HG03460 (cell line): ENCODE measurements around the gene DAAM2.

Experiments
- ATAC-seq: cut with Tn5 transposase; IDR thresholded peaks from one replicate; pipeline ENCODE4 v1.9.1; 2021; ENCODE audit not compliant: unreplicated experiment

The DAAM2 gene

DNA sequence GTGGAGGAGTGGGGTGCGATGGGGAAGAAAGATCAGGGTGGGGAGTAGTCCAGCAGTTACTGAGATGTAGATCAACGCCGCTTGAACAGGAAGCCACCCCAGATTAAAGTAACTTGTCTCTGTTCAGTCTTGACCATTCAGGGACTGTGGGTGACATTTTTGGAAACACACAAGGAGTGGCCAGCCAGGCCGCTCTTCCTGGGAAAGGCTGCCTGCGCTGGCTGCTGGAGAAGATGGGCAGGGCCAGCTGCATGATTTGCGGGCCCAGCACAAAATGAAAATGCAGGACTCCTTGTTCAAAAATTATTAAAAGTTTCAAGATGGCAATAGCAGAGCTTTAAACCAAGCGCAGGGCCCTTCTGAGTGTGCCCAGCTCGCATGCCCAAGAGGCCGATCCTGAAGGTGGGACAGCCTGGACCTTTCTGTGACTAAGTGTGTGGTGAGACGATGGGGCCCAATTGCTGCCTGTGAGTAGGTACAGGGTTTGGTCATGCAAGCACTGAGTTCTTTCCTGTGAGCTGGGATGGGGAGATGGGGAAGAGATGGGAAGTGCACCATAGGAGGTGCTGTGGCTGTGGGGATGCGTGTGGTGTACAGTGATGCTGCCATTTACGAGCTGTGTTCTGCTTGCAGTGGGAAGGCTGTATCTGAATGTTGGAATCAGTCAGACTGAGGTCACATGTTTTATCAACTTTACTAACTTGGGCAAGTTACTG is 51.3 kb downstream of the DAAM2 start:
- ATAC-seq: no peak

DNA sequence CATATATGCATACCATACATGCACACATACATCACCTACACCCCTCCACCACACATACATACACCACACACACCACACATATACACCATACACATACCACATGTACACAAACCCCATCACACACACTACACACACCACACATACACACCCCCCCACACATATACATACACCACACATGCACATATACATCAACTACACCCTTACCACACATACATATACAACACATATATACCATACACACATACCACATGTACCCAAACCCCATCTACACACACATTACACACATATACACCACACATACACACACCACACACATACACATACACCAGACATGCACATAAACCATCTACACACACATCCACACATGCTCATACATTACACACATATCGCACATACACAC is 52.7 kb downstream of the DAAM2 start:
- ATAC-seq: no peak

DNA sequence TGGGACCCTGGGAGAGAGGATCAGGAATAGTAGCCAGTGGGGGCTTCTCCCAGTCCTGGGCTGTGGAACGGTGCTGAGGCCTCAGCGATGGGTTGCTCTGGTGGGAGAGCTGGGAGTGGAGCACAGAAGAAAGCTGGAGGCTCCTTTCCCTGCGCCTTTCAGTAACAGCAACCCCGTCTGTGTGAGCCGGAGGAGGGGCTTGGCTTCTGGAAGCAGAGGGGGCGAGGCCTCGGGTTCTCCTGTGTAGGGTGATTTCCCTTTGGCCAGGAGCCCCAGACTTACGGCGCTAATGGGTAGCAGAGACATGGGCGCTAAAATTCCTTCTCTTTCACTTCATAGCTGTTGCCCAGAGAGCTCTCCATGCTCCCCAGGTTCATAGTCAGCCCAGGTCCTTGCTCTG is 55.0 kb downstream of the DAAM2 start:
- ATAC-seq: no peak

DNA sequence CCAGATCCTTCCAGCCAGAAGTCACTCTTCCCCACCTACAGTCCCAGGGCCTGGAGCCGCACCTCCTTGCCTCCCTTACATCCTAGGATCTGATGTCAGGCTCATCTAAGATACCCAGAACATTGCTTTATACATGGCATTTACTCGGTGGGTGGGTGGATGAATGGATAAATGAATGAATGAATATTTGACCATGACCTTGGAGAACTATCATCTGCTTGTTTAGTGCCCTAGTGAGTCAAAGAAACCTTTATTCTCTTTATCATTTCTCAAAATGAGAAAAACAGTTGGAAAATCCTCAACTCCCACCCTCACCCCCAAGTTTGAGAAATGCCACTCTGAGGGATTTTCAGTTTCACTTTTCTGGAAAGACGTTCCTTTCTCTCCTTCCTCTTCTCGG is 56.0 kb downstream of the DAAM2 start:
- ATAC-seq: no peak

DNA sequence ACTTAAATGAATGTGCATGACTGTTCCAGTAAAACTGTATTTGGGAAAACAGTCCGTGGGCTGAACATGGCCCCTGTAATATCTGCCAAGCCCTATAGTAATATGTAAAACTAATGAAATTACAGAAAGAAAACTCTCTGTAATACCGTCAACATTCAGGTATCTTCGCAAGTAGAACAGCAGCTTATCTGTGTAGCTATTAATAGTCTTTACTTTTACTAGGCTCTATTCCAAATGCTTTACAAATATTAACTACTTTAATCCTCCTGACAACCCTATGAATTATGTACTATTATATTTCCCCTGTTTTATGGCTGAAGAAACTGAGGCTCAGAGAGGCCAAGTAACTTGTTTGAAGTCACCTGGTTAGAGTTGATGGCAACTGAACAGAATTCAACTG is 57.1 kb downstream of the DAAM2 start:
- no peak for ATAC-seq

DNA sequence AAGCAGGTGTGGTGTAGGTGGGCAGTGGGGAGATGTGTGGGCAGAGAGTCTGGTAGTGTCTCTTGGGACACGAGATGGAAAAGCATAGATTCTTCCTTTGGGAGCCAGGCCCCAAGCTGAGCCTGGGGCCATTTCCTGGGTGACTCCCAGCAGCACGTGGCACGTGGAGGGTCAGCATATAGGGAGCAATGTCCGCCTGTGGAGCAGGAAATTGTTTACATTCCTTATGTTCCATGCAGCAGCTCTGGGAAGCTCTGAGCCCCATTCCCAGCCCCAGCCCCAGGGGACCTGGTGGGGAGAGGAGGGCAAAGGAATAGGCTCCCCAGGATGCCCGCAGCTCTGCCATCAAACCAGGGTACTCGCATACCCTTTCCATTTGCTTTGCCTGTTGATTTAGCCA is 57.6 kb downstream of the DAAM2 start:
- ATAC-seq: no peak

DNA sequence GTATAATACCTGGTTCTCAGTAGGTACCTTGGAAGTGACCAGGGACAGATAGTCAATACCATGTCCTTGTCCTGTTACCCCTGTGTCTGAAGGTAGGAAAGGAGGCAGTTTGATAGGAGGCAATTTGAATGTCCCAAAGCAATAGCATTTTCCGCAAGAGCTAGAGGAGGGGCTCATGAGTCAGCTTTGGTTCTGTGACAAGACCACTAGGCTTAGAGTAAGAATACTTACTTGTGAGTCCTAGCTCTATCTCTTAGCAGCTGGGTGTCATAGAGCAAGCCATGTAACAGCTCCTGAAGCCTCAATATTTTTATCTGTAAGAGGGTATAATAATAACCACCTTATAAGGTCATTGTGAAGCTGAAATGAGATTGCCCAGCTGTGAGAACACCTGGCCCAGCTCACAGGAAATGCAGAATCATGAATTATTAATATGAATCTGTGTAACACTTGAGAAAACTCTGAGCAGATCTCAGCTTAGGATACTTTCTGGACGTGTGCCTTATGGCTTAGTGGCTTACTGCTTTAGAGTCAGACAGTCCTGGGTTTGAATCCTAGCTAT is 58.6 kb downstream of the DAAM2 start:
- no peak for ATAC-seq

DNA sequence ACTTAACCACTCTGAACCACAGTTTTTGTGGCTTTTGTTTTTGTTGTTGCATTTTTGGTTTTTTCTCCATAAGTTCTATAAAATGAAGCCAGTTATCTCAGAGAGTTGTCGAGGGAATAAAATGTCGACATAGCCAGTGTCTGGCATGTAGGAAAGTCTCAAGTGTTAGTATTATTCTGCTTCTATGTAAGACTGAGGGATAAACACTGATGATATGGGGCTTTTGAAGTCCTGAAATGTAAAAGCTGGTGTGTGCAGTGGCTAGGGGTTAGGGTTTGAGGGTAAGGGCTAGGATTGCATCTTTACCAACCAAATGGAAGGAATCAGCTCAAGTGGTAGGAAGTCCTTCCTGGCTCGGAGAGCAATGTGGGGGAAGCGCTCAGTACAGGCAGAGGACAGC is 59.2 kb downstream of the DAAM2 start:
- no peak for ATAC-seq

DNA sequence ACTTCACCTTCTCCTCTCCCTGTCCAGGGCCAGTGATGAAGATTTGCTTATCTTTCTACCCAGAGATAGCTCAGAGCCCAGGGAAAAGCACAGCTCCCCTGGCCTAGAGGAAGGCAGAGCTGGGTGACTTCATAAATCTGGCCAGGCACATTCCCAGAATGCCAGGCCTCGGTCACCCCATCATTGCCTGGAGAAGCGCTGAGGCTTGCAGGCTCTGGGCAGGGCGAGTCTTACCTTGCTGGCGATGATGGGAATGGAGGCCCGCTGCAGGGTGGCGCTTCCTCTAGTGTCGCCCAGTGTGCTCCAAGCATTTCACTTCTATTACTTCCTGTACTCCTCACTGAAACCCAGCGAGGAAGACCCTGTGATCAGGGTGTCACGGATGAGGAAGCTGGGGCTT is 60.1 kb downstream of the DAAM2 start:
- no peak for ATAC-seq

DNA sequence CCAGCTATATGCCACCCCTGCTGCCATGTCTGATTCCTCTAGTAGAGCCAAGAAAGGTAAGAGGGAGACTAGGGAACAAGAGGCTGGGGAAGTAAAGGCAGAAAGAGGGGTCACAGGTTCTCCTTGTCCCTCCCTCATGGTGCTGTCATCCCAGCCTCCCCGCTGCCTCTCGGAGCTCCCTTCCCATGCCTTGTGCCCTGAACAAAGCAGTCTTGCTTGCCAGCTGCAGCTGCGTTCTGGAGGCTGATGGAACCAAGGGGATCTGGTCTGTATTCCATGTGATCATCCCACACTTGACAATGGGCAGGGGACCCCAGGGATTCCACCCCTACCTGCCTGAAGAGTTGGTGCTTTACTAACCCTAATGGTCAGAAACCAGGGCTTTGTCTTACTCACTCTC is 61.4 kb downstream of the DAAM2 start:
- ATAC-seq: no peak

DNA sequence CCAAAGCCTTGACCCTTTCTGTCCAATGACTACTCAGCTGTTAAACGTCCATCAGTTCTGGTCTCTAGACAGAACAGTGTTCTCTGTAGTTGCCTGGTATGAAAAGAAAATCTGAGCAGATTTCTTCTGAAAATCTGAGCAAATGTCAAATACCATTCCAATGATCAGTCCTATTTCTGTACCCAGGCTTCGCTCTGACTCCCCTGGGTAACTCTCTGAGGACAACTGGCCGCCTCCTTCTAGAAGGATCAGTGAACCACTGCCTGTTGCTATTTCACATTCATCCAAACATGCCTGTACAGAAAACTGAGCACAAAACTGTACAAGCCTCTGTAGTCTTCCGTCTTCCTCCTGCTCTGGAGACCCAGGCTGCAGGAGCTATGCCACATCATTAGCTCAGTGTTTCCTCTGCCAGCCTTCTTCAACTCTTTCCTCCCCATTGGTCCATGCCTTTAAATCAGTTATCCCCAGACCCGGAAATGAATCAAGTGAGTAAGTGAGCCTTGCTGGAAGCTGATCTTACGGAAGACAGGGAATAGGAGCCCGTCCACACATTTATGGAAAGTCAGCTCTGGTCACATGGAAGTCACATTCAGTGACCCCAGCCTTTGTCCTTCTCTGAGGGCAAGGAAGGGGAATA is 63.3 kb downstream of the DAAM2 start:
- no peak for ATAC-seq

DNA sequence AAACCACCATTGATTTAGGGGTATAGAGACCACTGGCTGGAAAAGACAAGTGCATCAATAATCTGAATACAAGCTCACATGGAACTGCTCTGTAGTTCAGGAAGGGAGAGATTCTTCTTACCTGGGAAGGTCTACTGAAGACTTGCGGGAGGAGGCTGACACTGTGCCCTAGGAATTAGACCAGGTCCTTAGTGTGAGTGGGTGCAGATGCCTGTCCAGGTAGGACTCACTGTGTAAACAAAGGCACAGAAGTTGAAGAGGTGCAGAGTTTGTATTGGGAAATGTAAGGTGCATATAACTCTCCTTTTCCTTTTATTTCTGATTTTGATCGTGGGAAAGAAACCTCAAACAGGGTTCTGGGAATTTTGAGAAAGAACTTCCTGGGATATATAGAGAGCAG is 66.8 kb downstream of the DAAM2 start:
- ATAC-seq: no peak

DNA sequence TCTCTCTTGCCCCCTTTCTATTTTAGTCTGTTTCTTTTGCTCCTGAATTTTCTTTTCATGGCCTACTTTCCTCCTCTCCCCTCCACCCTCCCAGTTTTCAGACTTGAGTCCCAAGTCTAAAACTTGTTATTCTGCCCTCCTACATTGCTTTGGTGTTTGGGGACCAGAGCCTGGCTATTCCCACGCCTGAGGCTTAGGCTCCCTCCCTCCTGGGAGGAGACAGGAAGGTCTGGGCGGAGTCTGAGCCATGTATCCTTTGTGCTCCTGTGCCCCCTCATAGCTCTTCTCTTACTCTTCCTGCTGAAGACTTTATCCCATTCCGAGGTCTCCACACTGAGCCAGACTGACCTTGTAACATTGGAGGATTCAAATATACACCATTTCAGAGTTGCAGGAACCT is 69.5 kb downstream of the DAAM2 start:
- ATAC-seq: no peak

DNA sequence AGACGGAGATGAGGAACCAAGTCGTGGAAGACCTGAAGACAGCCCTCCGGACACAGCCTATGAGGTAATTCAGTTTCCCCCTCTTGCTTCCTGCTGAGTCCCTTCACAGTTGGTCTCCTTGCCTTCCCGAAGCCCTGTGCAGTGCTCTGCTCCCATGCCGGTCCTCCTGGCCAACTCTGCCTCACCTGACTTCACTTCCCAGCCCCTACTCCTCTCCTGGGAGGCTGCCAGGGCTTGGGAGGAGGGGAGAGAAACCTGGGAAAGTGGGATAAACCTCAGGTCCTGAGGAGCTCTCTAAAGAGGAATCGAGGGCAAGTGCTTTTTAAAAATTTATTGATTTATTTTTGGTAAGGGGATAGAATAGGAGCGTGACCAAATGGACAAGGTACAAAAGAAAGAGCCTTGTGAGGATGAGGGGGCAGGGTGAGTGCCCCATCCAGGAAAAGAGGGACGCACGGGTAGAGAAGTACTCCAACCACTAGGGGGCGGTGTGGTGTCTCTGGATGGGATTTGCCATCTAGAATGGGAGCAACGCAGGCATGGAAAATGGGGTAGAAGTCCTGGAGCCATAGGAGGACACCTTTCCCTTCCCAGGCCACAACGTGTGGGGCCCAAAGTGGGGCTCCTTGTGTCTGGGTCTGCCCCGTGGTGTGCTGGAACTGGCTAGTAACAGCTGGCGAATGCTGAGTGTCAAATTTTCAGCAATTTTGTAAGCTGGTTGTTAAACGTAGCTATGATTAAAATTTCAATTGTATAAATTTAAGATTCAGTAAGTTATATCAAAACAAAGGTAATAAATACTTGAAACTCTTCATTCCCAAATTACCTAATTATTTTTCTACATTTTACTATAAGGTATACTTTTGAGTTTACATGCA is 73.1 kb downstream of the DAAM2 start:
- no peak for ATAC-seq

DNA sequence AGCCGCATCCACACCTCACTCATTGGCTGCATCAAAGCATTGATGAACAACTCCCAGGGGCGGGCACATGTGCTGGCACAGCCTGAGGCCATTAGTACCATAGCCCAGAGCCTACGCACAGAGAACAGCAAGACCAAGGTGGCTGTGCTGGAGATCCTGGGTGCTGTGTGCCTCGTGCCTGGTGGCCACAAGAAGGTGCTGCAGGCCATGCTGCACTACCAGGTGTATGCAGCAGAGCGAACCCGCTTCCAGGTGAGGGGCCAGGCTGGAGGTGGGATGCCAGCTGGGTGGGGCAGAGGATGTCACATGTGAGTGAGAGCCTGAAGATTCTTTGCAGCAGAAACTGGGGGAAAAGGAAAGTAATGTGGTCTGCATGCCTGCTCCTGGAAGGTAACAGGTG is 75.4 kb downstream of the DAAM2 start:
- no peak for ATAC-seq

DNA sequence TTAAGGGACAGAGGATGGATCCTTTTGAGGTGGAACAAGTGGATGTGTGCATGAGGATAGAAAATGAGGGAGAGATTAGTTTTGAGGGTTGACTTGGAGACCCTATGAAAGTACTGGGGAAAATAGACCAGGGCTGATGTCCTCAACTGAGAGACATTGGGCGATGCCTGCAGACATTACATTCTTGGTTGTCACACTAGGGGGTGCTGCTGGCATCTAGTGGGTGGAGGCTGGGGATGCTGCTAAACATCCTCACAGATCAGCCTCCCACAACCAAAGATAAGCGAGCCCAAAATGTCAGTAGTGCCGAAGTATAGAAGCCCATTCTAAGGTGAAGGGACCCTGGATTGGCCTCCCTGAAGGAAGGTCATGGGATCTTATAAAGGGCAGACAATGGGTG is 78.8 kb downstream of the DAAM2 start:
- ATAC-seq: no peak

DNA sequence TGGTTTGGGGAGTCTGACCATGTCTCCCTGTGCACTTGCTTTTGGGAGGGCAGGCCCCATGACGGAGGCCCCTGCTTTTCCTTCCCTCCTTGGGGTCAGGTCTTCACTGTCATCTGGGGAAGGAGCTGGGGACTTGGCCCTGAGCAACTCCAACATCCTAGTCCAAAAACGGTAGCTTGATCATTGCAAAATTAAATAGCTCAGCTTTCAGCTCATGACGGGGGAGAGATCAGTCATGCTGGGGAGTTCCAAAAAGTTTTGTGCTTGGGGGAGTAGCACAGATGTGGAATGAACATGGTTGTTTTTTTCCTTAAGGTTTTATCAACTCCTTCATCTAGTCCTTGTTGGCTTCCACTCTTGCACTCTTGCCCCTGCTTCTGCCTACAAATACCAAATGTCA is 81.3 kb downstream of the DAAM2 start:
- ATAC-seq: no peak

DNA sequence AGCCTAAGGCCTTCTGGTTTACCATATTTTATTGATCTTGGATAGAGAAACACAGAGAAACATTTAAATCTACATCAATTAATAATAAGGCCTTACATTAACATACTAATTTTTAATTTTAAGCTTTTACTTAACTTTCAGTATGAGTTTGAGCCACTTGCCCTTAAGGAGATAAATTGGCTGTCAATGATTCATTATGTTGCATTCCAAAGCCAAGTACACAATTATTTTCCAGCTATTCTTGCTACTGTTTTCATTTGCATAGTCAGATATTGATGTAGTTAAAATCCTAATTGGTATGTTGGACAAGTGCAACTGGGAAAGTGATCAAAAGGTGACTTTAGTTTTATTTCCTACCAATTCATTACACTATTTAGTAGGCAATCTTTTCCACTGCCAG is 83.9 kb downstream of the DAAM2 start:
- ATAC-seq: no peak

DNA sequence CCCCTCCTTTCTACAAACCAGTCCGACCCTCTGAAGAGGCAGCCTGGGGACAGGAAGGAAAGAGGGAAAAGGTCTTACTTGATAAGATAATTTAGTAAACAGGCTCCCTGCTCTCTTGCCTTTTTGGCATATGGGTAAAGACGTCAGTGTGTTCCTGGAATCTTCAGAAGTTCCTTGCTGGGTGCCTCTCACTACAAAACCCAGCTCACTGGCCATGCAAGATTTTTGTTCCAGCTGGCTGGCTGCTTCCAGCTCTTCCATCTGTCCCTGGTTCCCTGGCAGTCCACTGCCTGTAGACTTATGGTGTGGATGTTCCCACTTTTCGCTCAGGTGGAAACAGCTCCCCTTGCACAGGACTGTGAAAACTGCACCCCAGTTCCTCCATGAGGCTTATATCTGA is 84.7 kb downstream of the DAAM2 start:
- no peak for ATAC-seq

DNA sequence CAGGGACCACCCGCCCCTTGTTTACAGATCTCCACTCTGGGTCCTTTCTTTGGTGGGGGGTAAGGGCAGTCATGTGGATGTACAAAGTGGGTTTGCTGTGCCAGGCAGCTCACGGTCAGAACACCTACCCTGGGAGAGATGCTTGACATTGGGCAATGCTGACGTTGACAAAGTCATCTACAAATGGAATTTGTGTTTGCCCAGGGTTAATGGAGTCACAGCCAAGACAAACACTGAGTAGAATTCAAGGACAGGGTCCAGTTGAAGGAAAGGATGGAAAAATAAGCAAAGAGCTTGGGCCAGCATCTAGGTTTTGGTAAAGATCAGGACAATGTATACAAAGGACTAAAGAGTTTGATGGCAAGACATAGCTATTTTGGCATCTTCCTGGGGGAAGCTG is 87.4 kb downstream of the DAAM2 start:
- no peak for ATAC-seq

DNA sequence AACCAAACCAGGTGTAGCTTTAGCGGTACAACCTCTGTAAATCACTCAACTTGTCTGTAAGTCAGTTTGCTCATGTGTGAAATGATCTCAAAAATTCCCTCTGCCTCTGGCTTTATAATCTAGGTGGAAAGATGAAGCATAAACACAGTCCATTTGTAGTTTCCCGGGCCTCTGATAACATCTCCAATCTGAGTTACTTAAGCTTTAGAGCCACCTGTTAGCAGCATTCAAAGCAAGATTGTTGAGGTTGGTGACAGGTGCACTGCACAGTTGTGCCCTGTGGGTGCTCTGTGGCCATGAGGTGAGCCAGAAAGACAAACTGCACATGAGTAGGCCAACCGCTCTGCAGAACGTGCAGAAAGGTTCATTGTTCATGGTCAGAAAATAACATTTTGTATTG is 88.4 kb downstream of the DAAM2 start:
- ATAC-seq: no peak
